ENCODE data around the gene POLR2H.

The POLR2H gene

GRCh38 chr3:184352149-184352785, 9.2 kb upstream of the POLR2H start:
- DNase-seq (ENCODE audit: low spot score): no peak
- no peak for FAIRE-seq

GRCh38 chr3:184352897-184353545, 8.5 kb upstream of the POLR2H start:
- DNase-seq (ENCODE audit: low spot score) (no peak), FAIRE-seq (no peak)

DNA sequence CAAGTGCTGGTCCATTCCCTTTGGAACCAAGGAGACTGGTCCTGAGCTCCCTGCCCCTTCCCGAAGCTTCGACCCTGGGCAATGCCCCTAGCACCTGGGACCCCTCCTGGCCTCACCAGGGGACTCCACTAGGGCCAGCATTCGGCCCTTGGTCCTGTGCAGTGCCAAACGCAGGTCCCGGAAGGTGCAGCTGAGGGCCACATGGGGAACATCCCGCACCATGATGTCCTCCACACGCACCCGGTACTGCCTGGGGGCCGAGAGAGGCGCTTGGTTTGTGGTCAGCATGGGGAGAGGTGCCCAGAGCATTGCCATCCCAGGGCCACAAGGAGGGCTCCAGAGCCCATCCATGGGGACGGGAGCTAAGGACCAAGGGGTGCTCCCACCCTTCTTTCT, 8.0 kb upstream of the POLR2H start:
- FAIRE-seq: no peak
- no peak for DNase-seq (ENCODE audit: low spot score)

DNA sequence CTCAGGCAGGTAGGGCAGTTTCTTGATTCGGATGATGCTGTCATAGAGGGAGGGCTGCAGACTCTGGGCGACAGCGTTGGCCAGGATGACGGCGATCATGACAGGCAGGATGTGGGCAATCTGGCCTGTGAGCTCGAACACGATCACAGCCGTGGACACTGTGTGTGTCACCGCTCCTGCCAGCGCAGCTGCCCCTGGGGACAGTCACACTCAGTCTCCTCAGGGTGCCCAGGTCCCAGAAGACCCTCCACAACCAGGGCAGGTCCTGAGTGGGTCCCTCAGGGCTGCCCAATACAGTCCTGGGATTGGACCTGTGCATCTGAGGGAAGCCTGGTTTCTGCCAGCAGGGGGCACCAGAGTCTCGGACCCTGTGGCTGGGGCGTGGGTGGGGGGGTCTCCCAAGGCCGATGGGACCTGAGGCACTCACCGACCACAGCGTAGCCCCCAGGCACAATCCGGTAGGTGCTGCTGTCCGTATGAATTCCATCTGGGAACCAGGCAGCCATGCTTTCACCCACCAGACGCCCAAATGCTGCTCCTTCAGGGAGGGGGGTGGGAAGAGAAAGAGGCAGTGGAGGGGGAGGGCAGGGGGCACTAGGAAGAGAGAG, 7.3 kb upstream of the POLR2H start:
- FAIRE-seq: no peak

GRCh38 chr3:184354754-184355153, 6.8 kb upstream of the POLR2H start:
- DNase-seq (ENCODE audit: low spot score) (no peak), FAIRE-seq (no peak)

More for the DNA sequence above, 7.3 kb upstream of the POLR2H start:
- peak; percentile 41 for DNase-seq (ENCODE audit: low spot score)

DNA sequence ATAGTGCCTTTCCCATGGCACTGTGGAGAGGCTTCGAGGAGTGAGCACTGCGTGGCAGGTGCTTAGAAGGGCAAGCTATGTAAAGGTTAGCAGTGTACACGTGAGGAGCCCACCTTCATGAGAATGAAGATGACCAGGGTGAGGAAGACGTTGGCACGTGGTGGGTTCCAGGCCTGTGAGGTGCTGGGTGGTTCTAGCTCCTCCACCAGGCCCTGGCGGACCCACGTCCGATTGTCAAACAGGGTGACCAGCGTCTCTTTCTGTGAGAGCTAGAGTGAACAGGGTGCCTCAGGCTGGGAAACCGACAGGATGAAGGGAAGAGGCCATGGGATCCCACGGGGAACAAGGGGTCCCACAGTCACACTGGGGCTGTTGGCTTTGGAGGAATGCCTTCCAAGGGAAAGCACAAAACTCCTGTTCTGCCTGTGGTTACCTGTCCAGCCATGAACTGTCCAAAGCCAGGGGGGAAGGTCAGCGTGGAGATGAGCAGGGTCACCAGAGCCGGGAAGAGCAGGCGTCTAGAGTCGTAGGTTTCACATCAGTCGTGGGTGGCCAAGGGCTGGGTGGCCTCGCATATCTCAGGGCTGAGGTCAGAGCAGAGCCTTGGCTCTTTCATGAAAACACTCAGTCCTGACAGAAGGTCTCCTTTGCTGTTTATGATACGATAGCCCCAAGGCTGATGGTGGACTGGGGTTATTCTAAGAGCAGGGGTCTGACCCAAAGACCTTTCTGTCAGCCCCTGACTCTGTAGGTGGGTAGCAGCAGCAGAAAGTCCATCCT, 6.1 kb upstream of the POLR2H start:
- FAIRE-seq: no peak
- no peak for DNase-seq (ENCODE audit: low spot score)

DNA sequence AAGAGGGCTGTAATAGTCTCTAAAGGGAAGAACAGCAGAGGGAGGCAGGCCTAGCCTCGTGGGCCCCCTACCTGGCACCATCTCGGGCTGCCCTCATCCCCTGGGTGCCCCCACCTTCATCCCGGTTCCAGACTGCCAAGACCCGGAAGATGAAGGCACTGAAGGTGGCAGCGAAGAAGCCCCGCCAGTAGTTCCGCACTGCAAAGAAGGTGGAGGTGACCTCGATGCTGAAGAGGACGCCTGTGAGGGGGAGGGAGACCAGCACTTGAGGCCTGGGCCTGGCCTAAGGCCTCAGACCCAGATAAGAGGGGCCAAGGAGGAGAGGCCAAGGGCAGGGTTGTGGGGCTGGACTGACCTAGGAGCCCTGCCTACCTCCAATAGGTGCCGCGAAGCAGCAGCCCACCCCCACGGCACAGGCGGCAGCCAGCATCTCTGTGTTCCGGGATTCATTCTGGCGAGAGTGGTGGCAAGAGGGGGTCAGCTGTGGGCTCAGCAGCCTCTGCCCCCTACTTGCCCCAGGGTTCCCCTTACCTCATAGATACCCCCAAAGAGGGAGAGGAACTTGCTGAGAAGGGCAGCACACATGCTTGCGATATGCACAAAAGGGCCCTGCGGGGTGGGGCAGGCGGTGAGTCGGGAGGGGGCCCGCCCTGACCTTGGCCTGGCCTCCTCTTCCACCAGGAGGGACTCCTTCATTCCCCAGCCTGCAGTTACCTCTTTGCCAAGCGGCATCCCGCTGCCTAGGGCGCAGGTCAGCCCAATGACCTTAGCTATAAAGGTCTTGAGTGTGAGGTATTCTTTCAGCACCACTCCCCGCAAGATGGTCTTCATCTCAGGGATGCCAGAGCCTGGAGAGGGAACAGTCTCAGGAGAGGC, 4.0 kb upstream of the POLR2H start:
- FAIRE-seq (no peak), DNase-seq (ENCODE audit: low spot score) (no peak)

DNA sequence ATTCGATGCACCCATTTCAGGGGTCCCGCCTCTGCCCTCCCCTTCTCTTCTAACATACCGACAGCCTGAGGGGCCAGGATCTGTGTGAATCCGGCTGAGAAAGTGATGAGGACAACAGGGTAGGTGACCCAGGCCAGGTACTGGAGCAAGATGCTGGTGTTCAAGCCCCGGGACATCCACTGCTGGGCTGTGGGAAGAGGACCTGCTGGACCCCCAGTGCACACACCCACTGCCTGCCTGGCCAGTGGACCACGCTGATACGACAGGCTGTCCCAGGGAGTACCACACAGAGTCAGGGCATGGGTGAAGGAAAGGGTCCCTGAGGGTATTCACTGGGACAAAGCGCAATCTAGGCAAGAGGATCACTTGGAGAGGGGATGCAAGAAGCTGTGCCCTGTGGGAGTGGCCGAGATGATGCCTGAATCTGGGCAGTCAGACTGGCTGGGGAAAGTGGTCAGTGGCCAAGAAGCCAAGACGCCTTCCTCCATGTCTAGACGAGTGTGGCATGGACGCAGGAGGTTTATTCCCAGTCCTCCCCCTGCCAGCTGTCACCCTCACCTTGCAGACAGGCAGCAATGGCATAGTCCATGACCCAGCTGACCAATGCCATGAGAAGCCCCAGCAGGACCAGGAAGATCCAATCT, 3.3 kb upstream of the POLR2H start:
- DNase-seq (ENCODE audit: low spot score) (no peak), FAIRE-seq (no peak)

DNA sequence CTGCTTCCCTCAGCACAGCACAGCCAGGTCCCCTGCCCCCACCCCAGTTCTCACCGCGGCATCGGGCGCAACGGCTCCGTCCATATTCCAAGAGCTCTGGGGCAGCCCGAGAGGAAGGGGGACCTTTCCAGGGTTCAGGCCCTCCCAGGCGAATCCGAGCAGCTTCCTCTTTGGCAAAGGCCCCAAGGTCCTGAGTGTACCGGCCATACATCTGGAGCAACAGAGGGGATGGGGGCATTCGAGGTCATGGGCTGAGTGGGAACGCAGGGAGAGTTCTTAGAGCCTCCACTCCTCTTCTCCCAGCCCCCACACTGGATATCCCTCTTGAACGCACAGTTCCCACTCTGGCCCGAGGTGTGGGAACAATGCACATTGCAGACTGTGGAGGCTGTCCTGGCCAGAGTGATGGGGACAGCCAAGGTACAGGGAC, 2.6 kb upstream of the POLR2H start:
- FAIRE-seq (no peak), DNase-seq (ENCODE audit: low spot score) (no peak)

DNA sequence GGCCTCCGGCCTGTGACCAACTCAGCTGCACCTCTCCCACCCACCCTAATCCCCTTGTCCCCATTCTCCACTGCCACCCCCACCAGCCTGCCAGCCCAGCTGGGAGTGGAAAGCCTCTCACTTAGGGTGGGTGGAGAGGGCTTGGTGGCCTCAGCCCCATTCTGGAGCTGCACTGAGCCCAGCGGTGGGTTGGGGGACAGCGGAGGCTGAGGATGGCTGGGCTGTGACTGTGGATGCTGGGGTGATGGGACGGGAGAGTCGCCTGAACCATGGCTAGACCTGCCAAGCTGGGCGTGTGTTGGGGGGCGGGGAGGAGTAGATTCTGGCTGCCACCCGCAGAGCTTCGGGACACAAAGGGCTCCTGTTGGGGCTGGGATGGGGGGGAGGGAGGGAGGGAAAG, 1.9 kb upstream of the POLR2H start:
- FAIRE-seq (no peak), DNase-seq (ENCODE audit: low spot score) (no peak)

DNA sequence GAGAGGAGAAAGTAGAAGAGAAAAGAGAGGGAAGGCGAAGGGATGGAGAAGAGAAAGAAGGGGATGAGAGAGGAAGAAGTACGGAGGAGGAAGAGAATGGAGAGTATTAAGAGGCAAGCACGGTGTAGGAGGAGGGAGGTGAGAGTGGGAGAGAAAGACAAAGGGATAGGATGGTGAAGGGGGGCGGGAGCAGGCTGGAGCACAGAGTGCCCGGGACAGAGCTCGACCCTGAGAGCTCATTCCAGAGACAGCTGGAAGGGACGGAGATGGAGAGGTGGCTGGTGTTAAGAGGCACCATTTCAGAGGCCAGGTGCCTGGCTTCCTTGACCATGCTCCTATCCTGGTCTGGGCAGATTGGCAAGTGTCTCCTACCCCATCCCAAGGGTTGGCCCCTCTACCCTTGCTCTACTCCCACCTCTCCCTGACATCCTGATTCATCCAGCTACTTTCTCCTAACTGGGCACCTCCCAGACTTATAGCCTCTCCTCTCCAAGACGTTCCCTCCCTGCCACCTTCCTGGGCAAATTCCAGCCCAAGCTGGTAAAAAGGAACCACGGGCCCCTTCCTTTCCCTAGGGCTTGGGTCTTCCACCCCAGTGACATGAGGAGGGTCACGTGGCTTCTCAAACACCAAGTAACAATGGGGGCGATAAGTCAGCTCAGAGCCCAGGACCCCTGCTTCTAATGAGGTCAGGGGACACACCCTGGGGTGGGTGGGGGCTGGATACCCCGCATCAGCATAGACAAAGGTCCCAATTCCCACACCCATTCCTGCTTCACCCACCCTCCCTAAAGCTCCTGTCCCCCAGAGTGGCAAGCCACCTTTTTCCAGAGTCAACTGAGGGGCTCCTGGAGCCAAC, 1.2 kb upstream of the POLR2H start:
- no peak for DNase-seq (ENCODE audit: low spot score)

DNA sequence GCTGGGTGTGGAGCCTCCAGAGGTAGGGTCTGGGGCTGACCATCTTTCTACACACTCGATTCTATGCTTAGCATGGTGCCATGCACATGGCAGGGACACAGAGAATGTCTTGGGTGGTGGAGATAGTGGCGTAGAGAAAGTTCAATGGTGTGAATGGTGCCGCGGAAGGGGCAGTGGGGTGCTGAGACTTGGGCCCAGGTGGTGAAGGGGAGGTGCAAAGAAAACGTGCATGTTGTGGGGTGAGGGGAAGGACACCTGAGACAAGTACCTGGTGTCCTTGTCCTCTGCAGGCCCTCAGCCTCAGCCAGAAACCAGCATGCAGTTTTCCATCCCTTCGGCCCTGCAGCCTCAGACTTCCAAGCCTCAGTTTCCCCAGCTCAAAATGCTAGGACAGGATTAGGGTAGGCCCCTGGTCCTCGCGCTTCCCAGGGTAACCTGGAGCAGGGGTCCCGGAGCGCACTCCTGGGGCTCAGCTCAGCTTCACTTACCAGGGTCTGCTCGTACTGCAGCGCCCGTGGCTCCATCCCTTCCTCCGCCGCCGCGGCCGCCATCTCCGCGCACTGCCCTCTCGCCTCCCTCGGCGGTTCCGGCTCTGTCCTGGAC, 480 bp upstream of the POLR2H start:
- no peak for DNase-seq (ENCODE audit: low spot score)
- FAIRE-seq: no peak

More for the DNA sequence above, 1.2 kb upstream of the POLR2H start:
- no peak for FAIRE-seq

GRCh38 chr3:184361932-184362667, 590 bp downstream of the POLR2H start:
- DNase-seq (ENCODE audit: low spot score) (peak; percentile 69), FAIRE-seq (no peak)

DNA sequence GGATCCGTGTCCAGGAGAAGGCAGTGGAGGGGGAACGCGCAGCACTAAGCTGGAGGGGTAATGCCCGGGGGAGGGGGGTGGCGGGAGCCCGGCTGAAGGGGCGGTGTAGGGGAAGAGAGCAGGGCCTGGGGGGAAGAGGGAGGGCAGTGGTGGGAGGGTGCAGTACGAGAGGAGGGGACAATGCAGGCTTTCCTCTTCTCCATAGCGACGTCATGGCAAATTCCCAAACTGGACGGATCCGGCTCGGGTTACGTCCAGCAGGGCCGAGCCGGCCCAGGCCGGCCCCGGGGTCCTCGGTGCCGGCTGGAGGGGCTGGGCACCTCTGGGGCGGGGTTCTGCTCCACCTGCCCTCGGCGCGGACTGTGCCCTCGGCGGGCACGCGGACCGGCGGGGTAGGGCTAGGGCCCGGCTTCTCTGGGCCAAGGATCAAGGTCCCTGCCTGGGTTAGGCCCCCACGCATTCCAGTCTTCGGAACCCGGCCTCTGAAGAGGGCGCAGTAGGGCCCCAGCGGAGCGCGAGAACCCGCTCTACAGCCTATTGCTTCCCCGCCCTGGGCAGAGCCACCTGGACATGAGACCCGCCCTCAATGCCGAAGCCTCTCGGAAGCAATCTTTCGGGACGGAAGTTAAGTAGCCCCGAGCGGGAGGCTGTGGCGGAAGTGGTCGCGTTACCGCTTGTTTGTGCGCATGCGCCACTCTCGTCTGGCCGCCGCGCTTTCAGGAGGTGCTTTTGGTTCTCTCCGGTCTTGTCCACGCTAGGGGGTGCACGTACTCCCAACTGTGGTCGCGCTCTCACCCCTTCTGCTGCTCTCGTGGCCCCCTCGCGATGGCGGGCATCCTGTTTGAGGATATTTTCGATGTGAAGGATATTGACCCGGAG, 1.4 kb downstream of the POLR2H start:
- peak; percentile 96 for DNase-seq (ENCODE audit: low spot score)
- peak; percentile 82 for FAIRE-seq

DNA sequence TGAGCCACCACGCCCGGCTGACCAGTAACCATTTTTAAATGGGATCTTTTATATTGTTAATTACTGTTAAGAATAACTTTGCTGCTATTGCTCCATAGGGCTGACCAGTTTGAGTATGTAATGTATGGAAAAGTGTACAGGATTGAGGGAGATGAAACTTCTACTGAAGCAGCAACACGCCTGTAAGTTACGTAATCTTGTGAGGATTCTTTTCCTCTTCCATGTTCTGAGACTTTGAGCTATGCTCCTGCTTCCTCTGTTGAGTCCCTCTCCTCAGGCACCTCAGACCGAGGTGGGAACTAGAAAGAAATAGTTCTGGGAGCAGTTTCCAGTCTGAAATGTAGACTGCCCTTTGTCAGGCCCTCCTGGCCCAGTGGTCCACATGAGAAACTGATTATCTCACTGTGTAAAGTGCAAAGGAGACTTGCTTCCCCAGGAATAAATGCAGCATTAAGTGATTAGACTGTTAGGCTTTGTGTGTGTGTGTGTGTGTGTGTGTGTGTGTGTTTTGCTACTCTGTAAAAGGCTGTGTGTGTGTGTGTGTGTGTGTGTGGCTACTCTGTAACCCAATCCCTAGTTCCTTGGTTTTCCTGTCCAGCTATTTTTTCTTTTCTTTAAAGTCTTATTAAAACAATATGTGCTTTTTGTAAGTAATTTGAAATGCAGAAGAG, 5.2 kb downstream of the POLR2H start:
- DNase-seq (ENCODE audit: low spot score): no peak
- no peak for FAIRE-seq

- no peak for FAIRE-seq
Observed at GRCh38 chr3:184368116-184368515, 6.6 kb downstream of the POLR2H start.

DNA sequence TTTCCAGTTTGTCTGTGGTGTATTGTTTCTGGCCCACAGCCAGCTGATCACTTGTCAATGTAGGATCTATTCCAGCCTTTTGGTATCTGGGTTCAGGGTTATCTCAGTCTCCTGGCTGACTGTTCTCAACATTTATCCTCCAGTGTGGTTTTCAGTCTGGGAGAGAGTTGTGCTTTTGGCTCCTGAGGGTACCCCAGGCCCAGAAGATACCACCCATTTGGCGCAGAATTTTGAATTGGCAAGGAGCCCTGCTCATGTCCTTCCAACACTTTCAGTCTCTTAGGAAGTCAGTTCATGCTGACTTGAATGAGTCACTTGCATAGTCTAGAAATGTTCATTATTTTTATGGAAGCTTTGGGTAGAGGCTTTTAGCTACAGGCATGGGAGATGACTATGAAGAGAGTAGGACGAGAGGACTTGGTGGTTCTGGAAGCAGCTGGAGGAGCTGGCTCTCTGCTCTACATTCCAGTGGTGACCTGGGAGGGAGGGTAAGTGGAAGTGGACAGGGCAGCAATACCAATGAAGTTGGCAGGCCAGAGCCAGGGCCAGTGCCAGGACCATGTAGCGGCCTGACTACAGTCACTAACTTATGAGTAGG, 7.2 kb downstream of the POLR2H start:
- DNase-seq (ENCODE audit: low spot score): no peak

More at GRCh38 chr3:184368116-184368515, 6.6 kb downstream of the POLR2H start:
- no peak for DNase-seq (ENCODE audit: low spot score)

More for the DNA sequence above, 7.2 kb downstream of the POLR2H start:
- FAIRE-seq: no peak
